KMS-11 (cell line): ENCODE data around the gene SAMD8.
"Not testable (repeated sequence)": the region's sequence is repeated elsewhere in the genome, so short reads cannot be mapped to it uniquely, and the experiment has no call there.

Experiments
- H2AFZ ChIP-seq: fragments of 200-600 bp; sonication (generic); 2 replicates; pipeline ENCODE4 v1.6.1; 2016; ENCODE audit warnings: antibody characterized with exemption, mixed run types, low read depth
- H3K27ac ChIP-seq: fragments of 200-600 bp; sonication (generic); 2 replicates; pipeline ENCODE4 v1.6.1; 2016; ENCODE audit warnings: mild to moderate bottlenecking, mixed run types
- H3K27me3 ChIP-seq: fragments of 200-600 bp; sonication (generic); 2 replicates; pipeline ENCODE4 v1.6.1; 2017; ENCODE audit warnings: mild to moderate bottlenecking, low read depth, mixed run types, moderate library complexity; ENCODE audit not compliant: insufficient read depth
- H3K36me3 ChIP-seq: fragments of 200-600 bp; sonication (generic); 2 replicates; pipeline ENCODE4 v1.6.1; 2017; ENCODE audit warnings: mild to moderate bottlenecking, mixed run types; ENCODE audit not compliant: insufficient read depth
- H3K4me1 ChIP-seq: fragments of 200-600 bp; sonication (generic); 2 replicates; pipeline ENCODE4 v1.6.1; 2016; ENCODE audit warnings: mild to moderate bottlenecking, low read depth, mixed run types; ENCODE audit not compliant: poor library complexity, severe bottlenecking
- H3K4me2 ChIP-seq: fragments of 200-600 bp; sonication (generic); 2 replicates; pipeline ENCODE4 v1.7.0; 2016; ENCODE audit warnings: mild to moderate bottlenecking, mixed run types
- H3K4me3 ChIP-seq: fragments of 200-600 bp; sonication (generic); IDR thresholded peaks from 2 replicates; pipeline ENCODE4 v1.6.1; 2017; ENCODE audit warnings: low read depth, low read length, mixed read lengths; ENCODE audit not compliant: insufficient read depth
- H3K79me2 ChIP-seq: fragments of 200-600 bp; sonication (generic); 2 replicates; pipeline ENCODE4 v1.6.1; 2016; ENCODE audit warnings: low read depth, mixed run types; ENCODE audit not compliant: insufficient read depth
- H3K9ac ChIP-seq: fragments of 200-600 bp; sonication (generic); 2 replicates; pipeline ENCODE4 v1.6.1; 2016; ENCODE audit warnings: mild to moderate bottlenecking, mixed run types
- H4K20me1 ChIP-seq: fragments of 200-600 bp; sonication (generic); 2 replicates; pipeline ENCODE4 v1.6.1; 2016; ENCODE audit warnings: mild to moderate bottlenecking, mixed run types; ENCODE audit not compliant: insufficient read depth
- TF ChIP-seq, protein P1 (sequence below): fragments of 200-600 bp; sonication (generic); conservative IDR thresholded peaks from 2 replicates; pipeline ENCODE4 v1.6.1; 2017; ENCODE audit warnings: low read depth, mild to moderate bottlenecking, antibody characterized with exemption, low read length, moderate library complexity, mixed read lengths

Gene SAMD8

DNA sequence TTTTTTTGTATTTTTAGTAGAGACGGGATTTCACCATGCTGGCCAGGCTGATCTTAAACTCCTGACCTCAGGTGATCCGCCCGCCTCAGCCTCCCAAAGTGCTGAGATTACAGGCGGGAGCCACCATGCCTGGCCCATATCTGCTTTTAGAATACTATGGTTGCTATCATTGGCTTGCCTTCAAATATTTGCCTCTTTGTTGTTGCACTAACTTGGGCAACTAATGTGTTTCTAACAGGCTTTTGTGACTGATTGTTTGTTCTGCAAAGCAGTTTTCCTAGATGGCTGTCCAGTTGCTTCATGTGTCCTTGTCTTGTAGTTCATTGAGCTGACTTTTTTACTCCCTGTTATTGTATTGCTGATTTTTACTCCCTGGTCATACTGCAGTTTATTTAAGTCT lies 108.8 kb downstream of the SAMD8 start:
- Histone ChIP-seq H4K20me1 (peaks cover 10% of the 10 kb centered on the region; the same call in 1 of the 2 replicates), H3K4me1 (peaks cover 30% of the 10 kb centered on the region)
- TF ChIP-seq, protein P1, sequence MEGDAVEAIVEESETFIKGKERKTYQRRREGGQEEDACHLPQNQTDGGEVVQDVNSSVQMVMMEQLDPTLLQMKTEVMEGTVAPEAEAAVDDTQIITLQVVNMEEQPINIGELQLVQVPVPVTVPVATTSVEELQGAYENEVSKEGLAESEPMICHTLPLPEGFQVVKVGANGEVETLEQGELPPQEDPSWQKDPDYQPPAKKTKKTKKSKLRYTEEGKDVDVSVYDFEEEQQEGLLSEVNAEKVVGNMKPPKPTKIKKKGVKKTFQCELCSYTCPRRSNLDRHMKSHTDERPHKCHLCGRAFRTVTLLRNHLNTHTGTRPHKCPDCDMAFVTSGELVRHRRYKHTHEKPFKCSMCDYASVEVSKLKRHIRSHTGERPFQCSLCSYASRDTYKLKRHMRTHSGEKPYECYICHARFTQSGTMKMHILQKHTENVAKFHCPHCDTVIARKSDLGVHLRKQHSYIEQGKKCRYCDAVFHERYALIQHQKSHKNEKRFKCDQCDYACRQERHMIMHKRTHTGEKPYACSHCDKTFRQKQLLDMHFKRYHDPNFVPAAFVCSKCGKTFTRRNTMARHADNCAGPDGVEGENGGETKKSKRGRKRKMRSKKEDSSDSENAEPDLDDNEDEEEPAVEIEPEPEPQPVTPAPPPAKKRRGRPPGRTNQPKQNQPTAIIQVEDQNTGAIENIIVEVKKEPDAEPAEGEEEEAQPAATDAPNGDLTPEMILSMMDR, result no peak

DNA sequence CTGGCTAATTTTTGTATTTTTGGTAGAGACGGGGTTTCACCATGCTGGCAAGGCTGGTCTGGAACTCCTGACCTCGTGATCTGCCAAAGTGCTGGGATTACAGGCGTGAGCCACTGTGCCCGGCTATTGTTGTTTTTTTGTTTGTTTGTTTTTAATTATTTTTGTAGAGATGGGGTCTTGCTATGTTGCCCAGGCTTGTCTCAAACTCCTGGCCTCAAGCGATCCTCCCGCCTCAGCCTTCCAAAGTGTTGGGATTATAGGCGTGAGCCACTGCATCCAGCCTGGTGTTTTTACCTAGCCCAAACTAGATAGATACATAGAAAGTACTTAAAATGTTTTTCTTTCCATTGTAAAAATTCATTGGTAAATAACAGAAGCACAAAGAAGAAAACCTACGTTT lies 110.0 kb downstream of the SAMD8 start:
- H2AFZ ChIP-seq, H3K9ac ChIP-seq, H3K27ac ChIP-seq, H3K4me3 ChIP-seq, H3K27me3 ChIP-seq, H3K4me2 ChIP-seq: not testable (repeated sequence)
- peaks cover 42% of the 10 kb centered on the region for H3K4me1 ChIP-seq
- peaks cover 32% of the 10 kb centered on the region; the same call in 1 of the 2 replicates for H3K36me3 ChIP-seq
- H4K20me1 ChIP-seq, result peaks cover 15% of the 10 kb centered on the region; the same call in 1 of the 2 replicates
- H3K79me2 ChIP-seq, result peaks cover 70% of the 10 kb centered on the region

More for the DNA sequence above, 108.8 kb downstream of the SAMD8 start:
- Histone ChIP-seq H3K4me3 (no peak overlapping the region), H3K27ac (no peak overlapping the region), H2AFZ (no peak overlapping the region), H3K27me3 (no peaks in the 10 kb centered on the region), H3K9ac (no peak overlapping the region), H3K79me2 (peaks cover 70% of the 10 kb centered on the region), H3K36me3 (peaks cover 40% of the 10 kb centered on the region; the same call in 1 of the 2 replicates), H3K4me2 (no peak overlapping the region)

DNA sequence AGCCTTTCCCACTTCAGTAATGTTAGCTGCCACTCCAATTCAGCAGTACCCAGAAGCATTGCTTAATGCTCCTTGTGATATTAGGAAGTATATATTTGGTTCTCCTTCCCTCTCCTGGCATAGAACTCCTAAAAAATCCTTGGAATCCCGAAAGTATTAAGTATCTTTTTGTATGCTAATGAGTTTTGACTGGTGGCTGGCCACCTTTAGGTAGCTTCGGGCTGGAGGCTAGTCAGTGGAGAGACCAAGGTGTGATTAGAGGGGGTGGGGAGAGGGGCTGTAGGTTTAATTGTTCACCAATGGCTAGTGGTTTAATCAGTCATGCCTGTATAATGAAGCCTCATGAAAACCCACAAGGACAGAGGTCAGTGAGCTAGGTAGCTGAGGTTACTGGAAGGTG lies 112.1 kb downstream of the SAMD8 start:
- TF ChIP-seq, protein P1, result no peak
- Histone ChIP-seq H4K20me1 (peaks cover 21% of the 10 kb centered on the region; the same call in 1 of the 2 replicates), H3K4me1 (peaks cover 54% of the 10 kb centered on the region), H3K36me3 (peaks cover 14% of the 10 kb centered on the region; the same call in 1 of the 2 replicates), H3K4me3 (no peak overlapping the region), H3K79me2 (peaks cover 70% of the 10 kb centered on the region), H3K9ac (no peak overlapping the region), H3K27ac (peak overlapping the region; percentile 3; the same call in 1 of the 2 replicates), H3K4me2 (peak overlapping the region; percentile 3; the same call in 1 of the 2 replicates), H2AFZ (no peak overlapping the region), H3K27me3 (no peaks in the 10 kb centered on the region)

DNA sequence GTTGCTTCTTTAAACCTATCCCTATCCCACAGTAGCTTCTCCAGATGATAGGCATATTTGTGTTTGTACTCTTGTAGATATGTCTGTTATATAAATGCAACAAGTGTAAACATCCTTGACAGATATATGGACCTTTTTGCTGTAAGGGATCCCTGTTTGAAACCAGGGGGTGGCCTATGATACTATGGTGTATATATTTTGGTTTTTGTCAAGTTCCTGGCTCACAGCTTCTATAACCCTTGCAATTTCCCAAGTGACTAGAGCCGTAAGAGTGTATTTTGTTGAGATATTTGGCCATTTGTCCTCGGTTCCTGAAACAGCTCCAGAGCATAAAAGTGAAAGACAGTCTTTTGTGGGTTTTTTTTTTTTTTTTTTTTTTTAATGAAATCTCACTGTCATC lies 114.6 kb downstream of the SAMD8 start:
- no peaks in the 10 kb centered on the region for H3K27me3 ChIP-seq
- peaks cover 73% of the 10 kb centered on the region for H3K79me2 ChIP-seq
- H2AFZ ChIP-seq, result no peak overlapping the region
- peak overlapping the region; percentile 5; the same call in 1 of the 2 replicates for H3K4me2 ChIP-seq
- H3K4me1 ChIP-seq, result peaks cover 72% of the 10 kb centered on the region
- no peak overlapping the region for H3K27ac ChIP-seq
- H4K20me1 ChIP-seq, result peaks cover 31% of the 10 kb centered on the region
- TF ChIP-seq, protein P1, result no peak
- H3K9ac ChIP-seq, result no peak overlapping the region
- peaks cover 11% of the 10 kb centered on the region; the same call in 1 of the 2 replicates for H3K36me3 ChIP-seq
- H3K4me3 ChIP-seq, result no peak overlapping the region

DNA sequence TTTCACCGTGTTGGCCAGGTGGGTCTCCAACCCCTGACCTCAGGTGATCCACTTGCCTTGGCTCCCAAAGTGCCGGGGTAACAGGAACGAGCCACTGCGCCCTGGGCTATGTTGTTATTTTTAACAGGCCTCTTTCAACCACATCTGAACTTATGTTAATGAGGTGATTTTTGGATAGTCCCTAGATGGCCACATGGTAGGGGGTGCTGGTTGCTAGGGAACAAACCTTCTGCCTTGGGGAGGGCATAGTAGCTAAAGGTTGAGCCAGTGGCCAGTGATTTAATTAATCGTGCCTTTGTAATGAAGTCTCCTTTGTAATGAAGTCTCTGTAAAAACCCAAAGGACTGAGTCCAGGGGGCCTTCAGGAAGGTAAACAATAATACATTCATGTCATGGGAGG lies 115.2 kb downstream of the SAMD8 start:
- Histone ChIP-seq H3K36me3 (peaks cover 6% of the 10 kb centered on the region; the same call in 1 of the 2 replicates), H3K9ac (no peak overlapping the region), H3K4me1 (peaks cover 72% of the 10 kb centered on the region), H4K20me1 (peaks cover 31% of the 10 kb centered on the region), H3K79me2 (peaks cover 68% of the 10 kb centered on the region), H2AFZ (no peak overlapping the region), H3K27me3 (no peaks in the 10 kb centered on the region), H3K27ac (peak overlapping the region; percentile 4; the same call in 1 of the 2 replicates), H3K4me3 (no peak overlapping the region), H3K4me2 (peak overlapping the region; percentile 5; the same call in 1 of the 2 replicates)
- TF ChIP-seq, protein P1, result no peak
